Liver (tissue), 9 donors: ENCODE measurements around the gene RANBP17. TPM values are rescaled to one million over a fixed set of nuclear protein-coding genes. Genes with fewer than 3 reads are reported as not detected.
A peak's percentile ranks its signal among the peaks of the same experiment; 100 is the strongest.

Experiments
- DNase-seq: peaks from one replicate; pipeline ENCODE4 v3.0.0-alpha.2; 2017; ENCODE audit warnings: low spot score
- H3K27ac ChIP-seq, 2 donors: one replicate each; pipeline ENCODE4 v1.7.0; 2013; ENCODE audit warnings: inconsistent platforms in 2 of 2, low read length in 2 of 2, control low read depth in 1 of 2, low read depth in 1 of 2, mild to moderate bottlenecking in 1 of 2
- H3K27me3 ChIP-seq, 4 donors: one replicate each; pipeline versions ENCODE4 v1.6.1 to v1.7.0; 2013; ENCODE audit warnings: low read length in 3 of 4, inconsistent platforms in 1 of 4, mild to moderate bottlenecking in 1 of 4, moderate library complexity in 1 of 4; ENCODE audit not compliant: control insufficient read depth in 4 of 4, insufficient read depth in 4 of 4
- H3K36me3 ChIP-seq, 4 donors: one replicate each; pipeline versions ENCODE4 v1.6.1 to v1.7.0; 2013; ENCODE audit warnings: low read length in 3 of 4, mild to moderate bottlenecking in 3 of 4, low read depth in 1 of 4, moderate library complexity in 1 of 4; ENCODE audit not compliant: control insufficient read depth in 4 of 4, insufficient read depth in 3 of 4
- H3K4me1 ChIP-seq, 4 donors: one replicate each; pipeline versions ENCODE4 v1.6.1 to v1.7.0; 2013; ENCODE audit warnings: low read length in 3 of 4, mild to moderate bottlenecking in 3 of 4, moderate library complexity in 1 of 4; ENCODE audit not compliant: control insufficient read depth in 4 of 4, insufficient read depth in 4 of 4
- H3K4me3 ChIP-seq, 3 donors: one replicate each; pipeline versions ENCODE4 v1.6.1 to v1.7.0; 2013; ENCODE audit warnings: low read length in 3 of 3, control low read depth in 1 of 3, low read depth in 1 of 3, mild to moderate bottlenecking in 1 of 3
- H3K9ac ChIP-seq, 2 donors: one replicate each; pipeline ENCODE4 v1.7.0; 2013; ENCODE audit warnings: low read length in 2 of 2, mild to moderate bottlenecking in 2 of 2, moderate library complexity in 2 of 2, control low read depth in 1 of 2, low read depth in 1 of 2
- H3K9me3 ChIP-seq, 4 donors: one replicate each; pipeline versions ENCODE4 v1.6.1 to v1.7.0; 2013; ENCODE audit warnings: low read length in 3 of 4; ENCODE audit not compliant: control insufficient read depth in 4 of 4
- ATF3 ChIP-seq: IDR thresholded peaks from 2 replicates; pipeline ENCODE4 v1.6.1; 2016; ENCODE audit warnings: antibody characterized with exemption
- EGR1 ChIP-seq, 2 donors: IDR thresholded peaks; 2 replicates each; pipeline ENCODE4 v1.6.1; 2016 to 2018; ENCODE audit warnings: antibody characterized with exemption in 2 of 2, low read depth in 2 of 2
- FOXA1 ChIP-seq: IDR thresholded peaks from 2 replicates; pipeline ENCODE4 v1.6.1; 2016; ENCODE audit warnings: antibody characterized with exemption
- FOXA2 ChIP-seq: IDR thresholded peaks from 2 replicates; pipeline ENCODE4 v1.6.1; 2016; ENCODE audit warnings: antibody characterized with exemption
- GABPA ChIP-seq, 2 donors: IDR thresholded peaks in 1 of 2; conservative IDR thresholded peaks in 1 of 2; 2 replicates each; pipeline ENCODE4 v1.6.1; 2016; ENCODE audit warnings: antibody characterized with exemption in 2 of 2, mild to moderate bottlenecking in 1 of 2, moderate library complexity in 1 of 2
- HNF4A ChIP-seq, 2 donors: conservative IDR thresholded peaks; 2 replicates each; pipeline ENCODE4 v1.6.1; 2016; ENCODE audit warnings: antibody characterized with exemption in 2 of 2, mild to moderate bottlenecking in 2 of 2
- HNF4G ChIP-seq: IDR thresholded peaks from 2 replicates; pipeline ENCODE4 v1.6.1; 2016; ENCODE audit warnings: antibody characterized with exemption
- JUND ChIP-seq, 2 donors: IDR thresholded peaks; 2 replicates each; pipeline ENCODE4 v1.6.1; 2016; ENCODE audit warnings: antibody characterized with exemption in 2 of 2
- NR2F2 ChIP-seq: IDR thresholded peaks from 2 replicates; pipeline ENCODE4 v1.6.1; 2016; ENCODE audit warnings: antibody characterized with exemption
- RAD21 ChIP-seq, 2 donors: IDR thresholded peaks; 2 replicates each; pipeline ENCODE4 v1.6.1; 2016; ENCODE audit warnings: antibody characterized with exemption in 2 of 2, mild to moderate bottlenecking in 2 of 2
- REST ChIP-seq: IDR thresholded peaks from 2 replicates; pipeline ENCODE4 v1.6.1; 2016; ENCODE audit warnings: antibody characterized with exemption, mild to moderate bottlenecking
- SP1 ChIP-seq: IDR thresholded peaks from 2 replicates; pipeline ENCODE4 v1.6.1; 2018; ENCODE audit warnings: antibody characterized with exemption, mild to moderate bottlenecking
- TAF1 ChIP-seq: conservative IDR thresholded peaks from 2 replicates; pipeline ENCODE4 v1.6.1; 2016; ENCODE audit warnings: antibody characterized with exemption, mild to moderate bottlenecking
- YY1 ChIP-seq: IDR thresholded peaks from 2 replicates; pipeline ENCODE4 v1.6.1; 2016; ENCODE audit warnings: antibody characterized with exemption, mild to moderate bottlenecking
- WGBS: extraction: QIAGEN DNeasy Blood & Tissue Kit; methylation state at CpG from one replicate; pipeline ENCODE4 v1.1.7; 2013; 5-methylcytosine and 5-hydroxymethylcytosine counted together
- polyA plus RNA-seq, 2 donors: library from polyadenylated mRNA; stranded (reverse) in 1 of 2; unstranded in 1 of 2; fragments of 200-250 nt in 1 of 2; fragments of >200 nt in 1 of 2; fragmentation: Nextera tagmentation in 1 of 2; extraction: Ambion mirVana in 1 of 2; gene quantifications; one replicate each; pipeline versions ENCODE4 v1.2.1 to v1.2.3, GENCODE V29; 2013 to 2015
- total RNA-seq, 2 donors: library from RNA; depleted of rRNA; stranded (reverse); fragments of >200 nt; gene quantifications; one replicate each; pipeline ENCODE4 v1.2.3, GENCODE V29; 2014
- TF ChIP-seq, protein P1 (sequence below): IDR thresholded peaks from 2 replicates; pipeline ENCODE4 v1.6.1; 2016; ENCODE audit warnings: antibody characterized with exemption
- TF ChIP-seq, protein P2 (sequence below): IDR thresholded peaks from 2 replicates; pipeline ENCODE4 v1.6.1; 2016; ENCODE audit warnings: antibody characterized with exemption
- donor health status: healthy.
- donor health status: healthy.
- donor health status: healthy.
- donor health status: healthy.
- donor health status: healthy.

The RANBP17 gene
- total RNA-seq = 10 to 100 TPM in 1 of 2 donors, 1 to 10 TPM in 1; 9.2 to 10.8 TPM
- 1 to 10 TPM in 1 of 2 donors, under 1 TPM in 1; 0.83 to 6.7 TPM for polyA plus RNA-seq

DNA sequence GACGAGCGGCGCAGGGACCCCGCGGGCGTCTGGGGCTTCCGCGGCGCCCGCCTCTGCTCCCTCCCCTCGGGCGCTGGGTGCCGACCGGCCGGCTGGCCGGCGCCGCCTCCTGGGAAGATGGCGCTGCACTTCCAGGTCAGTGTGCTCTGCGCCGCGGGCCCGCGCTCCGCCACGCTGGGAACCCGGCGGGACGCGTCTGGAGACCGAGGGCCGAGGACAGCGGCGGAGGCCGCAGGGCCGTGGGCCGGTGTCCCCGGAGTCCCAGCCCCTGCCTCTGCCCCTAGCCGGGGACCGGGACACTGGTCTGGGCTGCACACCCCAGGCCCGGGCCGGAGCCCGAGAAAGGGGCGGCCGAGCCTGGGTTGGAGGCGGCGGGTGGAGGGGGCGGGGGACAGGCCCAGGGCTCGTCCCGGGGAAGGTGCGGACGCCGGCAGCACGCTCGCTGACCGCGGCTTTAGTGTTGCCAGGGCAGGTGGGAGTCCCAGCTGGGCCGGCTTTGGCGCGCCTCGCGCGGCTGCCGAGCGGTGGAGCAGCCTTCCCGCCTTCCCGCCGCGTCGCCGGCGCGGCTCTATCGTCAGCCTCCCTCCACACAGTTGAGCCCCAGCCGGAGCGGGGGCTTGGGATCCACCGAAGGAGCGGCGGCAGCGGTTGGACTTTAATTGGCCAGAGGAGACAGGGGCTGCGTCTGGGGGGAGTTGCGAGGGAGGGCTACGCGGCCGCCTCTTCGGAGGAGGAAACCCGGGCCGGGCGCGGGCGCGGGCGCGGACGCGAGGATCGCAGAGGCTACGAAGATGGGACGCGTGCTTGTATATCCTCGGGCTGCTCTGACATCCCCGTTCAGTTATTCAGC lies at the start of gene RANBP17:
Gene RANBP17, plus strand, starts transcription at position 102 of the 850 bp plus-strand sequence.
- DNase-seq = peak; percentile 49
- H3K36me3 ChIP-seq = no peaks in the 10 kb centered on the region
- 2% methylated on average over 102 of the region's 102 CpGs for WGBS
- peaks cover 0 to 6% (median 3%) of the 10 kb centered on the region in 4 donors for H3K4me1 ChIP-seq
- H3K27ac ChIP-seq = no peak within 1 kb of the TSS
- peak within 1 kb of the TSS; percentile 49 to 83 (median 65) for H3K4me3 ChIP-seq
- peaks cover 6 to 18% (median 13%) of the 10 kb centered on the region in 4 donors for H3K9me3 ChIP-seq
- no peak for TF ChIP-seq EGR1 (IDR thresholded peaks at IDR 0.05; ENCODE audit: low read depth in 2 of 2)
- peak; percentile 30 for TF ChIP-seq YY1
- no peak for TF ChIP-seq SP1
- no peak for TF ChIP-seq FOXA2
- TF ChIP-seq RAD21 (IDR thresholded peaks at IDR 0.05) = no peak
- no peaks in the 10 kb centered on the region for H3K27me3 ChIP-seq
- H3K9ac ChIP-seq = no peak within 1 kb of the TSS

DNA sequence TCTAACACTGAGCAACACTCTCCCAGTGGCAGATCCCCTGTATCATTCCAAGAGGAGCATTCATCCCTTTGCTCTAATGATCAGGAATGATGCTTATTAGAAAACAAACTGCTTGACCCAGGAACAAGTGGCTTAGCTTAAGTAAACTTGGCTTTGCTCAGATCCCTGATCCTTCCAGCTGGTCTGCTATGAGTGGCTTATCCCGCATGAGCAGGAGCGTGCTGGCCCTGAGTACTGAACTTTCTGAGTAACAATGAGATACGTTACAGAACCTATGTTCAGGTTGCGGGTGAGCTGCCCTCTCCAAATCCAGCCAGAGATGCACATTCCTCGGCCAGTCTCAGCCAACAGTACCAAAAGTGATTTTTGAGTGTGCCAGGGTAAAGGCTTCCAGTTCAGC lies 48.6 kb upstream of the RANBP17 start:
- TF ChIP-seq NR2F2 (no peak), GABPA (IDR thresholded peaks at IDR 0.05 in 1 of 2, conservative IDR thresholded peaks at IDR 0.05 in 1 of 2) (no peak), JUND (IDR thresholded peaks at IDR 0.05) (no peak), TAF1 (no peak)
- TF ChIP-seq, protein P1, sequence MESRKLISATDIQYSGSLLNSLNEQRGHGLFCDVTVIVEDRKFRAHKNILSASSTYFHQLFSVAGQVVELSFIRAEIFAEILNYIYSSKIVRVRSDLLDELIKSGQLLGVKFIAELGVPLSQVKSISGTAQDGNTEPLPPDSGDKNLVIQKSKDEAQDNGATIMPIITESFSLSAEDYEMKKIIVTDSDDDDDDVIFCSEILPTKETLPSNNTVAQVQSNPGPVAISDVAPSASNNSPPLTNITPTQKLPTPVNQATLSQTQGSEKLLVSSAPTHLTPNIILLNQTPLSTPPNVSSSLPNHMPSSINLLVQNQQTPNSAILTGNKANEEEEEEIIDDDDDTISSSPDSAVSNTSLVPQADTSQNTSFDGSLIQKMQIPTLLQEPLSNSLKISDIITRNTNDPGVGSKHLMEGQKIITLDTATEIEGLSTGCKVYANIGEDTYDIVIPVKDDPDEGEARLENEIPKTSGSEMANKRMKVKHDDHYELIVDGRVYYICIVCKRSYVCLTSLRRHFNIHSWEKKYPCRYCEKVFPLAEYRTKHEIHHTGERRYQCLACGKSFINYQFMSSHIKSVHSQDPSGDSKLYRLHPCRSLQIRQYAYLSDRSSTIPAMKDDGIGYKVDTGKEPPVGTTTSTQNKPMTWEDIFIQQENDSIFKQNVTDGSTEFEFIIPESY = no peak
- Histone ChIP-seq H3K27ac (no peak overlapping the region), H3K27me3 (peaks cover 0 to 4% (median 0%) of the 10 kb centered on the region in 4 donors), H3K4me3 (no peak overlapping the region), H3K9me3 (no peaks in the 10 kb centered on the region), H3K36me3 (no peaks in the 10 kb centered on the region), H3K9ac (no peak overlapping the region), H3K4me1 (no peaks in the 10 kb centered on the region)
- DNase-seq = no peak
- 90% methylated on average over 5 of the region's 5 CpGs for WGBS

DNA sequence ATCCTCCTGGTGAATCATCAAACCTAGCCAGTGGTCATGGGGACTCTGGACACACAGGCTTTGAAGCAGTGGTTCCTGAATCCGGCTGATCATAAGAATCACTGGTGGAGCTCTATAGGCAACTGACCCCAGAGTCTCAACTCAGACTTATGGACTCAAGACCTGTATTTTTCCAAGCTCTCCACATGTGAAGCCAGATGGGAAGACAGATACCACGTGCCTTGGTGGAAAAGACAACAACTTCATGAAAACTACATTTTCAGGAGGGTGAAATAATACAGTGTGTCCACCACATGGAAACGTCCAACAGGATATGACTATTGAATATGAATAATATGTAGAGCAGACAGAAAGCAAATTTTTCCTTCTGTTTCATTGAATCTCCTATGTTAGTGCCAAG lies 44.6 kb upstream of the RANBP17 start:
- peaks cover 0 to 4% (median 0%) of the 10 kb centered on the region in 4 donors for H3K27me3 ChIP-seq
- WGBS = 74% methylated on average over 3 of the region's 3 CpGs
- no peak for DNase-seq
- no peaks in the 10 kb centered on the region for H3K9me3 ChIP-seq
- no peak overlapping the region for H3K4me3 ChIP-seq
- no peak overlapping the region for H3K9ac ChIP-seq
- TF ChIP-seq FOXA1 (no peak), HNF4G (no peak), EGR1 (IDR thresholded peaks at IDR 0.05; ENCODE audit: low read depth in 2 of 2) (no peak), REST (no peak), ATF3 (no peak), TAF1 (no peak), FOXA2 (no peak), RAD21 (IDR thresholded peaks at IDR 0.05) (no peak), HNF4A (conservative IDR thresholded peaks at IDR 0.05) (no peak), JUND (IDR thresholded peaks at IDR 0.05) (no peak)
- TF ChIP-seq, protein P2, sequence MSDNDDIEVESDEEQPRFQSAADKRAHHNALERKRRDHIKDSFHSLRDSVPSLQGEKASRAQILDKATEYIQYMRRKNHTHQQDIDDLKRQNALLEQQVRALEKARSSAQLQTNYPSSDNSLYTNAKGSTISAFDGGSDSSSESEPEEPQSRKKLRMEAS = no peak
- TF ChIP-seq, protein P1 = no peak
- H3K27ac ChIP-seq = no peak overlapping the region
- H3K4me1 ChIP-seq = no peaks in the 10 kb centered on the region
- no peaks in the 10 kb centered on the region for H3K36me3 ChIP-seq
